OCI-LY1 (cell line): ENCODE data around the gene KIAA0232.

ENCODE experiments used
- EZH2 ChIP-seq: fragments of 200-600 bp; sonication (generic), shearing (Covaris generic); IDR thresholded peaks from 2 replicates; pipeline ENCODE4 v1.8.0; 2017; ENCODE audit warnings: borderline replicate concordance, mixed run types, mild to moderate bottlenecking, antibody characterized with exemption, low read length, moderate library complexity, mixed read lengths
- TF ChIP-seq, protein P1 (sequence below): fragments of 200-600 bp; sonication (generic), shearing (Covaris generic); IDR thresholded peaks from 2 replicates; pipeline ENCODE4 v1.5.1; 2017; ENCODE audit warnings: mild to moderate bottlenecking, antibody characterized with exemption, low read length, moderate library complexity, mixed read lengths

DNA sequence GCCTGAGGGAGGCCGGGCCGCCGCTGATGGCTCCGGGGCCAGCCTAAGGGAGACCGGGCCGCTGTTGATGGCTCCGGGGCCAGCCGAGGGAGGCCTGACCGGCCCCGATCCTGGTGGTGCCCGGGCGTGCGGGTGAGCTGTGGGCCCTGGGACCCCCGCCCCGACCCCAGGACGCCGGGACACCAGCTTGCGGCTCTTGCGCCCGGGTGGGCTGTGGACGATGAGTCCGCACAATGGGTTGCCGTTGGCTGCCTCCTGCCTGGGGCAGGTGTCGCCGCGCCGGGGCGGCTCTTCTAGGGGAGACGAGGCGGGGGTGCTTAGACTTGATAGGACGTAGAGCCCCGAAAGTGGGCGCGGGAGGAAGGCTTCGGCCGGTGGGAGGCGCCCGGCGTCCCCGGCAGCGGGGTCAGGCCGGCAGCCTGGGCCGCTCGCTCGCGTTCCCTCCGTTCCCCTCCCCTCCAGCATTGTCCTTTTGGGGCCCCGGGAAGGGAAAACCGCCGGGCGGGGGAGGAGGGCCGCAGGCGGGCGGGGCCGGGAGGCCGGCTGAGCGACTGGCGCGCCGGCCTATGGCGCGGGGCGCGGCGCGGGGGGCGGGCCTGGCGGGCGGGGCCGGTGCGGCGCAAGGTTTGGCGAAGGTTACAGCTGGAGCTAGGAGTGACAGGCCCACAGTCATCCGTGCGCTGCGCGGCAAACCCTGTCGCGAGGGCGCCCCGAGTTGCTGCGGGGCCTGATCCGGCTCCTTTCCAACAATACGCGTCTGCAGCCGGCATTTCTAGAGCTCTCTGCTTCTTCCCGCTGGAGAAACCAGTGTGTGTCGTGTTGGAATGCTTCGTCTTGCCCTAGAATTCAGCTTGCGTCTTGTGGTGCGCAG is 819 bp downstream of the KIAA0232 start:
- TF ChIP-seq, protein P1, sequence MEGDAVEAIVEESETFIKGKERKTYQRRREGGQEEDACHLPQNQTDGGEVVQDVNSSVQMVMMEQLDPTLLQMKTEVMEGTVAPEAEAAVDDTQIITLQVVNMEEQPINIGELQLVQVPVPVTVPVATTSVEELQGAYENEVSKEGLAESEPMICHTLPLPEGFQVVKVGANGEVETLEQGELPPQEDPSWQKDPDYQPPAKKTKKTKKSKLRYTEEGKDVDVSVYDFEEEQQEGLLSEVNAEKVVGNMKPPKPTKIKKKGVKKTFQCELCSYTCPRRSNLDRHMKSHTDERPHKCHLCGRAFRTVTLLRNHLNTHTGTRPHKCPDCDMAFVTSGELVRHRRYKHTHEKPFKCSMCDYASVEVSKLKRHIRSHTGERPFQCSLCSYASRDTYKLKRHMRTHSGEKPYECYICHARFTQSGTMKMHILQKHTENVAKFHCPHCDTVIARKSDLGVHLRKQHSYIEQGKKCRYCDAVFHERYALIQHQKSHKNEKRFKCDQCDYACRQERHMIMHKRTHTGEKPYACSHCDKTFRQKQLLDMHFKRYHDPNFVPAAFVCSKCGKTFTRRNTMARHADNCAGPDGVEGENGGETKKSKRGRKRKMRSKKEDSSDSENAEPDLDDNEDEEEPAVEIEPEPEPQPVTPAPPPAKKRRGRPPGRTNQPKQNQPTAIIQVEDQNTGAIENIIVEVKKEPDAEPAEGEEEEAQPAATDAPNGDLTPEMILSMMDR = no peak
- no peak for TF ChIP-seq EZH2
